ENCODE results near the gene DGCR8.

The DGCR8 gene

DNA sequence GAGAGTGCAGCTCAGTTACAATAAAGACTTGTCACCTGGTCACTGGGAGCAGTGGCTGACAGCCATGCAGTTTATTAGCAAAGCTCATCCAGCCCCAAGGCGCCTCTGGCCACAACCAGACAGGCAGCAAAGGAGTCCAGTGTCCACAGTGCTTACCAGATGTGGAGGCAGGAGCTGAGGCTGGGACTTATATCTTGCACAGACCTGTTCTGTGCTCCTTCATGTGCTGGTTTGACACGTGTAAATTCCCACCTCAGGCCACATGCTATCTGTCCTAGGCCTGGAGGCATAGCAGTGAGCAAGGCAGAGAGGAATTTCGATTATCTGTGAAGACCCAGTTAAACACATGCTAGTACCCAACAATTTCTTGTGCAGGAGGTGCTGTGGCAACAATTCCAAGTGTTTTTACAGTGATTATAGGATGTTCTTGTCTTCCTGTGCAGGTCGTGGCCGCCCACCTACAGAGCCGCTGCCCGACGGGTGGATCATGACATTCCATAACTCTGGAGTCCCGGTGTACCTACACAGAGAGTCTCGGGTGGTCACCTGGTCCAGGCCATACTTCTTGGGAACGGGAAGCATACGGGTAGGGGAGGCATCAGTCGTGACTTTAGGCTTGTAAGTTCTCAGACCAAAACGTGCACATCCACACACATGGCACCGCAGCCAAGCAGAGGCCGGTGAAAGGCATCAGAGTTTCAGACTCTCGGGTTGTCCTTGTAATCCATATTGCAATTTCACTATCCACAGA lies 9.4 kb downstream of the DGCR8 start:
- in situ Hi-C loops (cut with HindIII; ENCODE audit: low sequenced_read_pairs): no loop called here

DNA sequence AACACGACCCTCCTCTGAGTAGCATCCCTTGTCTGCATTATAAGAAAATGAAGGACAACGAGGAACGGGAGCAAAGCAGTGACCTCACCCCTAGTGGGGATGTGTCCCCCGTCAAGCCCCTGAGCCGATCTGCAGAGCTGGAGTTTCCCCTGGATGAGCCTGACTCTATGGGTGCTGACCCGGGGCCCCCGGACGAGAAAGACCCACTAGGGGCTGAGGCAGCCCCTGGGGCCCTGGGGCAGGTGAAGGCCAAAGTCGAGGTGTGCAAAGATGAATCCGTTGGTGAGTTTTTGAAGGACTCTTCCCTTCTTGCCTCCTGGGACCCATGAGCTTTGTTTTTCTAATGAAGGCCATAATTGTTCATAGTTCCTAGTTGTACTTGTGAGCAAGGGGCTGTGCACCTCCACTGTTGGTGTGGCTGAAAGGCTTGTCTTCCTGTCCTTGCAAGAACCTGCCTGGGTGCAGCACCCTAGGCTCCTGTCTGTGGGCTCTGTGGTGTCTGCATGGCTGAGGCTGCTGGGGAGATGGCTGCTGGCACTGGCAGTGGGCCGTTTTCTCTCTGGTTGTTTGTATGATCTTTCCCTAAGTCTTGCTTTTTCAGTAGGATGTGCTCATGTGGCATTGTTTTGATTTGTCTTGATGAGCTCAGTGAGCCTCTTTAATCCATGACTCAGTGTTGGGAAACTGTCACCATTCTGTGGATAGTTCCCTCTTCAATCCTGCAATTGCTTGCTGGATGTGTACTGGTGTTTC lies 10.1 kb downstream of the DGCR8 start:
- in situ Hi-C loops (cut with HindIII; ENCODE audit: low sequenced_read_pairs): no loop called here

DNA sequence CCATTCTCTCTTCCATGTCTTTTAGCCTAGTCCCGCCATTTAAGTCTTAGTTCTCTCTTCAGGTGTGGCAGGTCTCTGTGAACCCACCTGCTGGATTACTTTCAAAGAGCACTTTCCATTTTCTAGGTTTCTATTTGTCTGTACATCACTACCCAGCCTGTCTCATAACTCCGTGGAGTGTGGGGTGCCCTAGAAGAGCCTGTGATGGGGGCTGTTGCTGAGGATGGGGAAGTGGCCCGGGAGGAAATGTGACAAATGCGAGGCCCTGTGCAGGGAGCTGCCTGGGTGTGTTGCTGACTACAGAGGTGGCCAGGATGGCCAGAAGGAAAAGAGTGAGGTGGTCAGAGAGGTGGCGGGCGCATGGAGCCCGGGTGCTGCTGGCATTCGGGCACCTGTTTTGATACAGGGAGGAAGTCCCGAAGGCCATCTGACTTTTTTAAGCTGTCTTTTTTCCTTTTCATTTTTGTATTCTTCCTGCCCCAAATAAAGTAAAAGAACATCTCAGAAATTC lies 10.7 kb downstream of the DGCR8 start:
- in situ Hi-C loops (cut with HindIII; ENCODE audit: low sequenced_read_pairs): no loop called here

DNA sequence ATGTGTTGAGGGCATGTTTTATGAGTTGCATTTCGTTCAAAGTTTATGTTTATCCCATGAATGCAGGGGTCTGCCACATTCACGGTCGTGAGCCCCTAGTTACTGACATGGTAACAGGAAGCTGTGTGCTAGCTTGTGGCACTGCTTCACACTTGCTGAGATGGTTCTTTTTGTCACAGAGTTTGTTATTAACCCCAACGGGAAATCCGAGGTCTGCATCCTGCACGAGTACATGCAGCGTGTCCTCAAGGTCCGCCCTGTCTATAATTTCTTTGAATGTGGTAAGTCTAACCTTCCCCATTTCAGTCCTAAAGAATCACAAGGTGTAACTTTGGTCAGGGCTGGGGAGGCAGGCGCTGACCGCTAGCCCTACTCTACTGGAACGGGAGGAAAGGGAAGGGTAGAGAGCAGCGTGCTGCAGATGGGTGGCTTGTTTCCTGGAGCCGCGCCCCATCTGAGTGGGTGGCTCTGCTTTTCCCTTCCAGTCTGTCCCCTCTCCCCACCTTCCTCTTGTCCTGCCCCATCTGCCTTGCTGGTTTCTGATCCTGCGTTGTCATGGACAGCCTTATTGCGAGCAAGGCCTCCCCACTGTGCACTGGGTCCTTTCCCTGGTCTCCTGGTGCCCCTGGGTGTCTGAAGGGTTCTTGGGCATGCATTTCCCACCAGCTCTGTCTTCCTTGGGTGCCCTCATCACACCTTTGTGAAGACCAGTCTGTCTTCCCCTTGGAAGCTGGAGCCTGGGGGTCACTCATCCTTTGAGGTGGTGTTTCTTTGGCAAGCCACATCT lies 11.8 kb downstream of the DGCR8 start:
- in situ Hi-C loops (cut with HindIII; ENCODE audit: low sequenced_read_pairs): no loop called here

DNA sequence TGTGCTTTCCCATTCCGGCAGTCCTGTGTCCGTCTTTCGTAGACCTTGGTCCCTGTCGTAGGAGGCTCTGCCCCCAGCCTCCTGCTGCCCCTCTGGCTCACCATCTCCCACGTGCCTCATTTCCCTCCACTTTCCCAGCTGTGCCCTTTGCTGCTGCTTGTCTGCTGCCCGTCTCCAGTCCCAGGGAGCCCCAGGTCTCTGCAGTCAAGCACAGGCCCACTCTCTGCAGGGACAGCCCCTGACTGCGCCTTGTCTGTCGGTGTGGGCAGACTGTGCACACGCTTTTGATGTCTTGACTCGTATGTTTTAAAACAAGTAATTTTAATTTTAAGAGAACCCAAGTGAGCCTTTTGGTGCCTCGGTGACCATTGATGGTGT lies 12.4 kb downstream of the DGCR8 start:
- in situ Hi-C loops (cut with HindIII; ENCODE audit: low sequenced_read_pairs): no loop called here

DNA sequence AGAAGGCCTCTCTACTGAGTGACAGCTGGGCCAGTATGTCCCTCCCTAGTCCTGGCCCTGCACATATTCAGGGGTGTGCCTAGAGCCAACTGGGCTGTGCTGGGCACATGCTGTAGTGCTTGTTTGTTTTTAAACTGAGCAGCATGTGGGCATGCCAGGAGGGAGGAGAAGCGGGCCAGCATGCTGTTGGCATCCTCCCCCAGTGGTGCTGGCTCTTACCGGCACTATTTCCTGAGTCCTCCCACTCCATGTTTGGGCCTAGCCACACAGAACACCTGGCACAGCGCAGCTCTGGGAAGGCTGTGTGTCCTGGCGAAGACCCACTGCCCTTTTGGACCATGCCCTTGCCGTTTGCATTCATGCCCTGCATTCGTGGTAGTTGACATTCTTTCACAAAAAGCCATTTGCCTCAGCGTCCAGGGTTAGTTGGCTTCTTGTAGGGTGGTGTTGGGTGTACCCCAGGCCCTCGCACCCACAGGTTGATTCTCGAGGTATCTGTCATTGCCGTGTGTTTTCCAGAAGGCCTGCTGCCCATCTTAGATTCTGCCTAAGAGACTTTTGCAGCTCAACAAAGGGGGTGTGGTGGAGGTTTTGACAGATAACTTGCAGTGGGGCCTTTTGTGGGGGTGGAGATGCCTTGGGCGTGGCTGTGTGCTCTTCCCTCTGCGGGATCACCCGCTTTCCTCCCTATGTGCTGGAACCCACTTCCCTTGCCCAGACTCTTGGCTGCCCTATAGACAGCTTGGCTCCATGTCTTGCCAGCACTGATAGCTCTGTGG lies 13.6 kb downstream of the DGCR8 start:
- in situ Hi-C loops (cut with HindIII; ENCODE audit: low sequenced_read_pairs): no loop called here

DNA sequence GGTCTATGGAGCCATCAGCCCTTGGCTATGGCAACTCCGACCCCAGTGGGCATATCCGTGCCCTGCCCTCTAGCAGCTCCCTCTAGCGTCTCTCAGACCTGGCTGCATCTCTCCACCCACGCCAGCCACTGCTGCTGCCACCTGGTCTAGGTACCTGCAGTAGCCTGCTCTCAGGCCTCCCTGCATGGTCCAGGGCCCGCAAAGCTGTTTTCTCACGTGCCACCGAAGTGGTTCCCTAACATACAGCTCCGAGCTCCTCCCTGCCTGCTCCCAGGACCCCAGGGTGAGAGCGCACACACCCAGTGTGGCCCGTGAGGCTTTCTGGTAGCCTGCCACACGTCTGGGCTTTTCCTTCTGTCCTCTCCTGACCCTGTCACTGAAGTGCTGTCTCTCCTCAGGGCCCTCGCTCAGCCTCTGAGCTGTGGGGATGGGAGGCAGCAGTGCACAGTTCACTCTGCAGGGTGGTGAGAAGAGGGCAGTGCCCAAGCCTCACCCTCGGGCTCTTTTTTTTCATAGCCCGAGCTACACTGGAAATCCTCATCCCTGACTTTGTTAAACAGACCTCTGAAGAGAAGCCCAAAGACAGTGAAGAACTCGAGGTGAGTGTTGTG lies 14.3 kb downstream of the DGCR8 start:
- in situ Hi-C loops (cut with HindIII; ENCODE audit: low sequenced_read_pairs): no loop called here

DNA sequence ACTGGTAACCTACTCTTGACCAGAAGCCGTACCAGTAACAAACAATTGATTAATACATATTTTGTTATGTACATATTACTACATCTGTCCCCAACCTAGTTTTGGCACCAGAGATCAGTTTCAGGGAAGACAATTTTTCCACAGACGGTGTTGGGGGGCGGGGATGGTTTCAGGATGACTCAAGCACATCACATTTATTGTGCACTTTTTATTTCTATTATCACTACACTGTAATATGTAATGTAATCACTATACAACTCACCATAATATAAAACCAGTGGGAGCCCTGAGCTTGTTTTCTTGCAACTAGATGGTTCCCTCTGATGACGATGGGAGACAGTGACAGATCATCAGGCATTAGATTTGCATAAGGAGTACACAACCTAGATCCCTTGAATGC lies 15.5 kb downstream of the DGCR8 start:
- in situ Hi-C loops (cut with HindIII; ENCODE audit: low sequenced_read_pairs): no loop called here

DNA sequence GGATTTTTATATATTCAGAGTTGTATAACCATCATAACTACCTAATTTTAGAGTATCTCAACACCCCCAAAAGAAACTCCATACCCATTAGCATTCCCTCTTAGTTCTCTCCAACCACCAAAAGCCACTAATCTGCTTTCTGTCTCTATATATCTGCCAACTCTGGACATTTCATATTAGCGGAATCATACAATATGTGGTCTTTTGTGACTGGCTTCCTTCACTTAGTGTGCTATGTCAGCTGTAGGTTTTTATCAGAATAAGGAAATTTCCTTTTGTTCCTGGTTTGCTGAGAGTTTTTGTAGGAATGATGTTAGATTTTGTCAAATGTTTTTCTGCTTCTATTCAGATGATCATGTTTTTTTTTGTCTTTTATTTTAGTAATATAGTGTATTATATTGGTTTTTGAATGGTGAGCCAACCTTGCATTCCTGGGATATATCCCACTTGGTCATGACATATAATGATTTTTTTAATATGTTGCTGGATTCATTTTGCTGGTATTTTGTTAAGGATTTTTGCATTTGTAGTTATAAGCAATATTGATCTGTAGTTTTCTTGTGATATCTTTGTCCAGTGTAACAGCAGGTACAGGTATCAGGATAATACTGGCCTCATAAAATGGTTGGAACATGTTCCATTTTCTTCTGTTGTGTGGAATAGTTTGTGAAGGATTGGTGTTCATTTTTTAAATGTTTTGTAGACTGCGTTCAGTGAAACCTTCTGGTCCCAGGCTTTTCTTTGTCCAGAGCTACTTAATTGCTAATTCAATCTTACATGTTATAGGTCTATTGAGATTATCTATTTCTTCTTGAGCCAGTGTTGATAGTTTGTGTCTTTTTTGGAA lies 16.8 kb downstream of the DGCR8 start:
- in situ Hi-C loops (cut with HindIII; ENCODE audit: low sequenced_read_pairs): no loop called here

DNA sequence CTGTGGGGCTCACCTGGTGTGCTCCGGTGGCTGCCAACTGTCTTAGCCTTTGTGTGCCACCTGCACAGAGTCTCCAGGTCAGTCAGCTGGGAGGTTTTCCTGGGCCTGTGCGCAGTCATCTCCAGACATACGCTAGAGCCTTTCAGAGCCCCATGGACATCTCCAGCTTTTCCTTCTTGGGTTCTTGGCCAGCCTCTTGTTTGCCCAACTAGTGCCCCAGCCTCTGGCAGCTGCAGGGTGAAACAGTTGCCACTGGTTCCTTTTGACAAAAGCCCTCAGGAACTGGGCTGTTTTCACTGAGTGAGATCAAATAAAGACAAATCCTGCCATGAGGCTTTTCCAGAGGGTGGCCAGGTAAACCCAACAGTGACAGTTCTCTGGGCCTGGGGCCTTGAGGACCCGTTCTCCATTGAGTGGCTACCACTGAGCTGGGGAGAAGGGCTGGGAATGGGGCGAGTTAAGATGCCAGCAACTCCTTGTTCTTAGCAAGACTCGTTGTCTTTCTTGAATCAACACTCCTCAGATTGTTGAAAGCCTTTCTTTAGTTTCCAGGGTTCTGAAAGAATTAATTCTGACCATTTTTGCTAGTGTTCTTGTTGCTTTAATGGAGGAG lies 19.2 kb downstream of the DGCR8 start:
- in situ Hi-C loops (cut with HindIII; ENCODE audit: low sequenced_read_pairs): no loop called here

DNA sequence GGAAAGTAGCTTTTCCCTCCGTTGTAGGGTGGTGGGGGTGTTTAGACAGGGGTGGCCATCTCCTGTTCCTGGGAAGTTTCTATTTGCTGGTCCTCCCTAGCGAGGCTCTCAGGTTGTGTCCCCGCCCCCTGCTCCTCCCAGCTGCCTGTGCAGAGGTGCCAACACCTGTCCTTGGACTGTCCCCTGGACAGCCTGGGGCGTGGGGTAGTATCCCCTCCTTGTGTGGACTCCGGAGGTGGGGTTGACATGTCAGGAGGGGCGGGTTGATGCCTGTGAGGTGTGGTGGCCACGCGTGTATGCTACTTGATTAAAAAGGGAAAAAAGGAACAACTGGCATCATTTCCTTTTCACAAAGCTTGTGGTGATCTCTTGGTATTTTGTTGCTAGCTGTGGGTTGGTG lies 21.6 kb downstream of the DGCR8 start:
- in situ Hi-C loops (cut with HindIII; ENCODE audit: low sequenced_read_pairs): no loop called here

DNA sequence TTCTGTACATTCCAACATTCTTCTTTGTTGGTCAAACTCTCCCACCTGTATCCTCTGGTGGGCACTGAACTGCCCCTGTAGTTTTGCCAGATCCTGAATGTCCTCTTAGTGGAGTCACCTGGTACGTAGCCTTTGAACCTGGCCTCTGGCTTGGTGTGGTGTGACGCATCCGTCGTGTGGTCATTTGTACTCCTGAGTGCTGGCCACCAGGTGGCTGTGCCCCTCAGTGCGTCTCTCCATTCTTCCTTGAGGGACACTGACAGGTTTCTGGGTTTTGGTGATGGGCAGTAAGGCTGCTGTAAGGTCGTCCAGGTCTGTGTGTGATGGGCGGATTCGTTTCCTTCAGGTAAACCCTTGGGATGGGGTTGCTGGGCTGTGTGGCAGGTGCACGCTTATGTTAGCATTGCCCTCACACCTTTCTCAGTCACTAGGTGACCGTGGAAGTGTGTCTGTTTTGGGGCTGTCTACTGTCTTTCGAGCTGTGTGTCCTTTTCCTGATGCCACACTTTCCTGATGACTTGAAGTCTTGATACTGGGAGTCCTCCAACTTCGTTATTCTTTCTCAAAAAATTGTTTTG lies 22.3 kb downstream of the DGCR8 start:
- in situ Hi-C loops (cut with HindIII; ENCODE audit: low sequenced_read_pairs): no loop called here

DNA sequence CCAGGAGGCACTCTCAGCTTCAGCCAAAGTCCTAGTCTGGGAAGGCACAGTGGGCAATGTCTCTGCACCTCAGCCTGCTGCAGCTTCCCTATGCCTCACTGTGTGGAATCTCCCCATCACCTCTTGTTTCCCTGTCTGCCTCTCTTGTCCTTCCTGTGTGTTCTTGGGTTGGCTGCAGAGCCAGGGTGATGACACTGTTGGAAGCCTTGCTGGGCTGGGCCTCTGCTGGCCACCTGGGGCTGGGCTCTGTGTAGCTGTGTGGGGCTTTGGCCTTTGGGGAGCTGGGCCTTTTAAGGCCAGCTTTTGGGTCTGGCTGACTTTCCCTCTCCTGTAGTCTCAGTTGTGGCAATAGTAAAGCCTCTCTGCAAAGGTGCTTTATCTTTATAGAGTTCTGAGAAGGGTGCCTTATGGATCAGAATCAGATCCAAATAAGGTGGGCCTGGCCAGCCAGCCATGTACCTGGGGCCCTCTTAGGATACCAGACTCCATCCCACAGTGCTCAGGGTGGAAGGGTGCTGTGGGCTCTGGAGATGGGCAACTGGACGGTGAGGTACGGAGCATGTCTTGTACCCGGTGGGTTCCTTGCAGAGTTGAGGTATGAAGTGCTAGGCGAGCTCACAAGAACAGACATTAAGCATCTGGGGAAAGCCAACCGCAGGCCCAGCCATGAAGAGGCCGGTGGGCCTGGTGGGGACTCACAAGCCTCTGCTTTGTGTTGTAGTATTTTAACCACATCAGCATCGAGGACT lies 25.6 kb downstream of the DGCR8 start:
- in situ Hi-C loops (cut with HindIII; ENCODE audit: low sequenced_read_pairs): no loop called here

DNA sequence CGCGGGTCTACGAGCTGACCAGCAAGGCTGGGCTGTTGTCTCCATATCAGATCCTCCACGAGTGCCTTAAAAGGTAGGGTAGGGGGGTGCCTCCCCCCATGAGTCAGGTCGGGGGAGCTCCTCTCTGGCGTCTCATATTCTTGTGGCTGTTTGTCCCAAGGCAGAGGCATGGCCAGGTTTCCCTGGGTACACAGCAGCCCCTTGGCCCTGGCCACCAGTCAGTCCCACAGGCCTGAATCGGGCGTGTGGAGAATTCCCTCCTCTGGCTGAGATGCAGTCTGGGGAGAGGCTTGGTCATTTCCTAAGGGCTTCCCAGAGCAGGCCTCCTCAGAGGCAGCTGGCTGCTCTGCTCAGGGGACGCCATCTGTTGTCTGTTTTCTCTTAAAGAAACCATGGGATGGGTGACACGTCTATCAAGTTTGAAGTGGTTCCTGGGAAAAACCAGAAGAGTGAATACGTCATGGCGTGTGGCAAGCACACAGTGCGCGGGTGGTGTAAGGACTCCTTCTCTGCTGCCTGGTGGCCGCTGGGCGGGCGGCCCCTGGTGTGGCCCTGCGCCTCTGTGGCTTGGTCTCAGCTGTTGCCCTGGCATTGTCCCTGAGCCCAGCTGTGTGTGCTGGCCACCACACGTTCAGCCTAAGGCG lies 26.3 kb downstream of the DGCR8 start:
- in situ Hi-C loops (cut with HindIII; ENCODE audit: low sequenced_read_pairs): no loop called here

DNA sequence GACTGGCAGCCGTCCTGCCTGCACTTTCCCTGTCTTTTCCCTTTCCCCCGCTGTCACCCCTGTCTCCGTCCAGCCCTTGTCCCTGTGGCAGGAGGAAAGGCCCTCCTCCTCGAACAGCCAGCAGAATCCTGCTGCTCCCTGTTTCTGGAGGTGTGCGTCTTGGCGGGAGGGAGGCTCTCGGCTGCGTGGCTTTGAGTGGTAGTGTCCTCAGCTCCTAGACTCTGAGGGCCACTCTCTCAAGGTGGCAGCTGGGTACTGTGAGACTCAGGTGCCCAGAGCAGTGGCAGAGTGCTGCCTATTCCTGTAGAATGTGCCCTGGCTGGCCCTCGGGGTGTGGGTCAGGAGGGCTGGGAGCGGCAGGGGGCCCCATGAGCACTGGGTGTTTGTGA lies 26.8 kb downstream of the DGCR8 start:
- in situ Hi-C loops (cut with HindIII; ENCODE audit: low sequenced_read_pairs): no loop called here

DNA sequence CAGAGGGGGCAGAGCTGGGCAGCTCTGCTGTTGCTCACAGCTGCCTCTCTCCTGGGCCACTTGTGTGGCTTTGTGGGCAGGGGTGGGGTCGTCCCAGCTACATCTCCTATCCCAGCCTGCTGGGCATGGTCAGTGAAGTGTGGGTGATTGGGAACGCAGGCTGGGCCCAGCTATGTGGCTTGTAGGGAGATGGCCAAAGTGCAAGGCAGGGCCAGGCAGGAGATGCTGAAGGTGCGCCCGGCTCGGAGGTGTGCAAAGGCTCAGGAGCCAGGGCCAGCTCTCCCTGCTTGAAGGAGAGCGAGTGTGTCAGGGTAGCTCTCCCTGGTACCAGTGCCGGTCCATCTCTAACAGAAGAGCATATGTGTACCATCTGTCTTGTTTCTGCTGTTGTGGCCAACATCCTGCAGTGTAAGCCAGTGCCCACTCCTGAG lies 27.4 kb downstream of the DGCR8 start:
- in situ Hi-C loops (cut with HindIII; ENCODE audit: low sequenced_read_pairs): no loop called here

DNA sequence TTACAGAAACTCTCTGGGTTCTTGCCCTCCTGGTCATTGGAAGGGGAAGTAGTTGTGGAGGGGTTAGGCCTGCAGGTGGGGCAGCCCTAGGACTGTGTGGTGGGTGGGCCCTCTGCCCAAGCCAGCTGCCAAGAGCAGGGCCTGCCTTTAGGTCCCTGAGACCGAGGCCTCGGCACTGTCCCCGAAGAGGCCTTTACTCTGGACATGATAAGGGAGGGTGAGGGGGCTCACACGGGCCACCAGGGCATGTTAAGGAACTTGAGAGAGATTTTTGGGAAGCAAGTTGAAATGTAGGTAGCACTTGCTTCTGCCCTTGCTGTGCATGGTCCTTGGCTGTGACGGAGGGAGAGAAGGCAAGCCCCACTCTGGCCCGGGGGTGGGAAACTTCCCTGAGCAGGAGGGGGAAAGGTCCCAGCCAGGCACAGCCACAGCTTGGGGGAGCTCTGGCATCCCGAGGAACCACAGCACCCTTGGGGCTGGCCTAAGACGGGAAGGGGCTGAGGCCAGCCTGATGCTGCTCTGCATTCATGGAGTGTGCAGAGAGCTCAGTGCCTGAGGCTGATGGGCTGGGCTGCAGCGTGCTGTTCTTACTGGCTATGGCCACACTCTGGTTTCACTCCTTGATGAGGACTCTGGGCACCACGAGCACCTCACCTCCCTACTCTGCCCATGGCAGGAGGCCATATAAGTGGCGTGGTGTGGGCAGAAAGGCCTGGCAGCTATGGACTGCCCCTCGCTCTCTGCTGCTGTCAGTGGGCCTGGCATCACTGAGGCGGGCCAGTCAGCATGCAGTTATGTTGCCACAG lies 28.1 kb downstream of the DGCR8 start:
- in situ Hi-C loops (cut with HindIII; ENCODE audit: low sequenced_read_pairs): no loop called here
